Smooth muscle cell of bladder (primary cell): ENCODE data around the gene BSND. TPM values are rescaled to one million over a fixed set of nuclear protein-coding genes. Genes with fewer than 3 reads are reported as not detected.

Experiments
- total RNA-seq: library from RNA; depleted of rRNA; stranded (reverse); fragments of >200 nt; gene quantifications from 2 replicates; pipeline ENCODE4 v1.2.3, GENCODE V29; 2014

Gene BSND
- not detected in 2 replicates for total RNA-seq

DNA sequence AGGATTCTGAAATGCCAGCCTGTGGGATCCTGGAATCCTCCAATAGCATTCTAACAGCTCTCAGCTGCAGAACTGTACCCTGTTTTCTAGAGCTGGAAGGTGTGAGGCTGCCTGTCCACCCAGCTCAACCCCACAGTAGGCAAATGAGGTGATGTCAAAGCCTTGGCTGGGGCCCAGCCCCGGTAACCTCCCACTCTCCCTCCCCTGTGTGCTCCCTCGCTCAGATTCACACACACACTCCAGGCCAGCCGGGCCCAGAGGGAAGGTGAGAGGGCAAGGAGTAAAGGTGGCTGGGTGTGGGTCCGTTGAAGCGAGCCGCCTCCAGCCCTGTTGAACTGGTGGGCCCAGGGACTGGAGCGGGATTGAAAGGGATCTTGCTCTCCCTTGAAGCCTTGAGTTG lies at the start of gene BSND:
Gene BSND (plus strand): TSS at position 257 of the 400 bp plus-strand sequence. CDS start 254 bp downstream, outside the sequence.

DNA sequence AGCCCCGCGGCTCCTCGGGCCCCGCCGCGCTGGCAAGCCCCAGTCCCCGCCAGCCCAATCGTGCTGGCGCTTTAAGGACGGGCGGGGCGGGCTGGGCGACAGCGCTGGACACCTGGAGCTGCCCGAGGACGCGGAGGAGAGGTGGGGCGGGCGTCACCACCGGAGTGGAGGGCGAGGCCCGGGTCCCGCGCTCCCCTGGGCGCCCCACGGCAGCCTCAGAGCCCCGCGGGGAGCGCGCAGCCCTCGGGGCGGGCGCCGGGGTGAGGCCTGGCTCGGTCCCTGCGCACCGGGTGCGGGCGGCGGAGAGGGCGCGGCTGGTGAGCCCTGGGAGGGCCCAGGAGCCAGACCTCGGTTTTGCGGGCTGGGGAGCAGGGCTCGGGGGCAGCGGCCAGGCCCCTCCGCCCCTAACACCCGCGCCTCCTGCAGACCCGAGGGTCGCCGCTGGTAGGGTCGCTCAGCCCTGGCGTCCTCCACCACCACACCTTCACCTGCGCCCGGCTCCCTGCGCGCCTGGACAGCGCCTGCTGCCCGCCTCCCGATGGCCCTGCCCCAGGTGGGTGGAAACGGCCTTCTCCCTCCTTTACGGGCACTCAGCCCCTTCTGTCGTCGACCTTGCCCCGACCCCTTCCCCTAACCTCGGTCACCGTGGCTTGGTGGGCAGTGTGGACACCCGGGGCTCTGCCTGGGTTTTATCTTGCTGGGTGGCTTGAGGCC lies 18.0 kb upstream of the BSND start, which contains the start of gene TMEM61:
Gene TMEM61 (plus strand): TSS at position 101 of the 714 bp plus-strand sequence. CDS start 438 bp downstream, at position 539.

DNA sequence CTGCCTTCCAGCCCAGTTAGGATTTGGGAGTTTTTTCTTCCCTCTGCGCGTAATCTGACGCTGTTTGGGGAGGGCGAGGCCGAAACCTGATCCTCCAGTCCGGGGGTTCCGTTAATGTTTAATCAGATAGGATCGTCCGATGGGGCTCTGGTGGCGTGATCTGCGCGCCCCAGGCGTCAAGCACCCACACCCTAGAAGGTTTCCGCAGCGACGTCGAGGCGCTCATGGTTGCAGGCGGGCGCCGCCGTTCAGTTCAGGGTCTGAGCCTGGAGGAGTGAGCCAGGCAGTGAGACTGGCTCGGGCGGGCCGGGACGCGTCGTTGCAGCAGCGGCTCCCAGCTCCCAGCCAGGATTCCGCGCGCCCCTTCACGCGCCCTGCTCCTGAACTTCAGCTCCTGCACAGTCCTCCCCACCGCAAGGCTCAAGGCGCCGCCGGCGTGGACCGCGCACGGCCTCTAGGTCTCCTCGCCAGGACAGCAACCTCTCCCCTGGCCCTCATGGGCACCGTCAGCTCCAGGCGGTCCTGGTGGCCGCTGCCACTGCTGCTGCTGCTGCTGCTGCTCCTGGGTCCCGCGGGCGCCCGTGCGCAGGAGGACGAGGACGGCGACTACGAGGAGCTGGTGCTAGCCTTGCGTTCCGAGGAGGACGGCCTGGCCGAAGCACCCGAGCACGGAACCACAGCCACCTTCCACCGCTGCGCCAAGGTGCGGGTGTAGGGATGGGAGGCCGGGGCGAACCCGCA lies 40.8 kb downstream of the BSND start, which contains the start of gene PCSK9:
Gene PCSK9 (plus strand): TSS at position 207 of the 741 bp plus-strand sequence. CDS start 290 bp downstream, at position 497.

Other genes with a start within 250 kb of the BSND start
- gene PARS2, start 234.4 kb upstream of the BSND start, total RNA-seq, result 3.3 and 4.6 TPM in 2 replicates
- not detected in 2 replicates for gene TTC22, start 197.6 kb upstream of the BSND start, total RNA-seq
- gene DHCR24, start 111.7 kb upstream of the BSND start, total RNA-seq, result 130 TPM in 2 replicates
- not detected in 2 replicates for gene TMEM61, start 18.3 kb upstream of the BSND start, total RNA-seq
- gene PCSK9, start 40.6 kb downstream of the BSND start, total RNA-seq, result 13.7 and 14.6 TPM in 2 replicates
- gene USP24, start 216.4 kb downstream of the BSND start, total RNA-seq, result 31.9 and 32.4 TPM in 2 replicates